Globus pallidus (tissue), 1 donor: ENCODE results near the gene UPK3B.
"Not testable (repeated sequence)": the region's sequence is repeated elsewhere in the genome, so short reads cannot be mapped to it uniquely, and the experiment has no call there.

Source experiments
- DNase-seq: peaks from one replicate; pipeline ENCODE4 v3.0.0-alpha.2; 2015; ENCODE audit warnings: low spot score

Gene UPK3B

GRCh38 chr7:76509931-76510877 lies at the start of gene UPK3B:
Gene UPK3B, plus strand, starts transcription at chr7:76510552. Its CDS starts 101 bp downstream, at chr7:76510653.
- no peak for DNase-seq

GRCh38 chr7:76460767-76461166 lies 49.6 kb upstream of the UPK3B start:
- DNase-seq, result not testable (repeated sequence)

- not testable (repeated sequence) for DNase-seq
Measured at GRCh38 chr7:76461464-76462101, 48.8 kb upstream of the UPK3B start, which contains the start of gene DTX2. Gene DTX2, plus strand, starts transcription at chr7:76461709. Its CDS starts 18,801 bp downstream, at chr7:76480510.

- not testable (repeated sequence) for DNase-seq
Measured at GRCh38 chr7:76462271-76462882, 48.0 kb upstream of the UPK3B start.

GRCh38 chr7:76464959-76465358 lies 45.4 kb upstream of the UPK3B start:
- DNase-seq, result not testable (repeated sequence)

GRCh38 chr7:76465950-76466349 lies 44.4 kb upstream of the UPK3B start:
- not testable (repeated sequence) for DNase-seq

- DNase-seq, result not testable (repeated sequence)
Measured at GRCh38 chr7:76467743-76468404, 42.5 kb upstream of the UPK3B start.

GRCh38 chr7:76471556-76472221 lies 38.7 kb upstream of the UPK3B start:
- not testable (repeated sequence) for DNase-seq

GRCh38 chr7:76473097-76473496 lies 37.3 kb upstream of the UPK3B start:
- DNase-seq, result not testable (repeated sequence)

- DNase-seq, result not testable (repeated sequence)
Measured at GRCh38 chr7:76476280-76476679, 34.1 kb upstream of the UPK3B start.

- DNase-seq, result not testable (repeated sequence)
Measured at GRCh38 chr7:76476742-76477474, 33.4 kb upstream of the UPK3B start.

- DNase-seq, result not testable (repeated sequence)
Measured at GRCh38 chr7:76479628-76480027, 30.7 kb upstream of the UPK3B start.

- not testable (repeated sequence) for DNase-seq
Measured at GRCh38 chr7:76480403-76481253, 29.7 kb upstream of the UPK3B start.

- not testable (repeated sequence) for DNase-seq
Measured at GRCh38 chr7:76482660-76483059, 27.7 kb upstream of the UPK3B start.

- not testable (repeated sequence) for DNase-seq
Measured at GRCh38 chr7:76483081-76483480, 27.3 kb upstream of the UPK3B start.

- not testable (repeated sequence) for DNase-seq
Measured at GRCh38 chr7:76484456-76484855, 25.9 kb upstream of the UPK3B start.

GRCh38 chr7:76485822-76486610 lies 24.3 kb upstream of the UPK3B start:
- DNase-seq, result not testable (repeated sequence)

- DNase-seq, result not testable (repeated sequence)
Measured at GRCh38 chr7:76486618-76487017, 23.7 kb upstream of the UPK3B start.

- DNase-seq, result not testable (repeated sequence)
Measured at GRCh38 chr7:76487969-76488368, 22.4 kb upstream of the UPK3B start.
